HUDEP-2 (cell line): ENCODE measurements around the gene FAM162A.
"Not testable (repeated sequence)": the region's sequence is repeated elsewhere in the genome, so short reads cannot be mapped to it uniquely, and the experiment has no call there.

Experiments
- DNase-seq, 76 experiments: peaks; one replicate each; lab custom pipeline; 2025; ENCODE audit not compliant: unreplicated experiment in 76 of 76; lab: John Stamatoyannopoulos, UW

FAM162A gene, protein sequence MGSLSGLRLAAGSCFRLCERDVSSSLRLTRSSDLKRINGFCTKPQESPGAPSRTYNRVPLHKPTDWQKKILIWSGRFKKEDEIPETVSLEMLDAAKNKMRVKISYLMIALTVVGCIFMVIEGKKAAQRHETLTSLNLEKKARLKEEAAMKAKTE

DNA sequence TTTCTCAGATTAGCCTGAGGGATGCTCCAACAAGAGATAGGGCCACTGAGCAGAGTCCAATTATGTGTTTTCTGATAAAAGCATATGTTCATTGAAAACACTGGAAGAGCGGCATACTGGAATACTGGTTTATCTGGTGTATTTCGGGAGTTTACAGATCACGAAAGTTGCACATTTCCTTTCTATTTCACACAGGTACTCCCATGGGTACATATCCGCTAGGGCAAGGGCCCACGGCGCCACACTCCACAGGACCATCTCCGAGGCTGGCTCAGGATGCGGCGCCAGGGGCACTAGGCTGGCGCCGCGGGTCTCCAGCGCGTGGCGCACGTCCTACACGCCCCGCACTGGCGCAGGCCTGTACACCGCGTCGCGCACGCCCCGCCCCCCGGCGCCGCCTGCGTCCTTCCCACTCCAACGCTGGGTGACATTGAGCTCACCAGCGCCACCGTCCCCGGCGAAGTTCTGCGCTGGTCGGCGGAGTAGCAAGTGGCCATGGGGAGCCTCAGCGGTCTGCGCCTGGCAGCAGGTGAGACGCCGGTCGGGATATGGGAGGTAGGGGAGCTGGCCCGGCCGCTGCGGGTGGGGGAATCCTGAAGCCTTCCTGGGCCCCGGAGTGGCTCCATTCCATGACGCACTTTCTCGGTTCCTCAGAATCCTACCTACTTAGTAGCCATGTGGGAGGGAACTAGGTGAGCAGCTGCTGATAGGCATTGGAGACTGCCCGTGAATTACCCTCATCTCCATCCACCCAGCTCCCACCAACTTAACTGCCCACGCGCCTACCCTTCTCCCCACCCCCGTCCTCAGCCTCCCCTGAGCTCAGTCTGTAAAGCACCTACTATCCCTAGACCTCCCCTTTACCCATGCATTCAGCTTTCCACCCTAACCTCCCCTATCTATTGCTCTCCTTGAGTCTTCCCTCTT, at the start of gene FAM162A:
FAM162A (plus strand) TSS at position 412 of the 927 bp plus-strand sequence; CDS start at position 496, 84 bp downstream.
- DNase-seq = peak in 75 of 76 experiments; percentile 25 to 93 (median 88)

DNA sequence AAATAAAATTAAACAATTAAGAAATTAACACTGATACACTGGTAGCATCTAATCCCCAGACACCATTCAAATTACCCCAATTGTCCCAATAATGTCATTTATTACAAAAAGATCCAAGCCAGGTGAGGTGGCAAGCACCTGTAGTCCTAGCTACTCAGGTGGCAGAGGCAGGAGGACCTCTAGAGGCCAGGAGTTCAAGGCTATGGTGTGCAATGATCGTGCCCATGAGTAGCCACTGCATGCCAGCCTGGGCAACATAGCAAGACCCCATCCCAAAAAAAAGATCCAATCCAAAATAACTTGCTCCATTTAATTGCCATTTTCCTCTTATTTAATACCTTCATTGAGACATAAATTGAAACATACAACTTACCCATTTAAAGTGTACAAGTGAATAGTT, 41.2 kb upstream of the FAM162A start:
- DNase-seq = no peak

DNA sequence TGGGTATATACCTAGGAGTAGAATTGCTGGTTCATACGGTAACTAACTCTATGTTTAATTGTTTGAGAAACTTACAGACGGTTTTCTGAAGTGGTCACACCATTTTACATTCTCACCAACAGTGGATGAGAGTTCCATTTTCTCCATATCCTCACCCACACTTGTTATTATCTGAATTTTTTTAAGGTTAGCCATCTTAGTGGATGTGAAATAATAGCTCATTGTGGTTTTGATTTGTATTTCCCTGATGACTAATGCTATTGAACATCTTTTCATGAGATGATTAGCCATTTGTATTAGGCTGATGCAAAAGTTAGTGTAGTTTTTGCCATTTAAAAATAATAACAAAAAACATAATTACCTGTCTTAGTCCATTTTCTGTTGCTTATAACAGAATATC, 40.3 kb upstream of the FAM162A start:
- DNase-seq = no peak

DNA sequence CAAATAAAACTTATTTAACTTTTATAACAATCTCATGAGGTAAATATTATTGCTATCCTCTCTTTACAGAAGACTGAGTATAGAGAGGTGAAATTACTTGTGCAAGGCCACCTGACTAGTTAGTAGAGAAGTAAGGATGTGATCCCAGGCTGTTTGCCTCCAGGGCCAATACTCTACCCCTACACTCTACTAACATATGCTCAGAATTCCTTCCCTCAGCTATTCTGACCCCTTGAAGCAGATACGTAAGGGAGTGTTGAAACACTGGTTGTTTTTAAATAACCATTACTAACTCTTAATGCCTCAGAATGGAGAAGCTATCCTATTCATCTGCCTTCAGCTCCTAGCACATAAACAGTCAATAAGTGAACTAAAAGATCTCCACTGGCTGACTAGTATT, 34.8 kb upstream of the FAM162A start:
- no peak for DNase-seq

DNA sequence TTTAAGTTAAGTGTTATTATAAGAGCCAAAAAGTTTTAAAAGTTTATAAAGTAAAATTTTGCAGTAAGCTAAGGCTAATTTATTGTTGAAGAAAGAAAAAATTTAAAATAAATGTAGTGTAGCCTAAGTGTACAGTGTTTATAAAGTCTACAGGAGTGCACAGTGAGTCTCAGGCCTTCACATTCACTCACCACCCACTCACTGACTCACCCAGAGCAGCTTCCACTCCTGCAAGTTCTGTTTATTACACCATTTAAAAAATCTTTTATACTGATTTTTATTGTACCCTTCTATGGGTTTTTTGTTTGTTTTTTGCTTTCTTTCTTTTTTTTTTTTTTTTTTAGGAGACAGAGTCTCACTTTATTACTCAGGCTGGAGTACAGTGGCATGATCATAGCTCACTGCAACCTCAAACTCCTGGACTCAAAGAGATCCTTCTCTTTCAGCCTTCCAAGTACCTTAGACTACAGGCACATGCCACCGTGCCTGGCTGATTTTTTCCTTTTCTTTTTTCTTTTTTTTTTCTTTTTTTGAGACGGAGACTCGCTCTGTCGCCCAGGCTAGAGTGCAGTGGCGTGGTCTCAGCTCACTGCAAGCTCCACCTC, 33.1 kb upstream of the FAM162A start:
- no peak for DNase-seq

DNA sequence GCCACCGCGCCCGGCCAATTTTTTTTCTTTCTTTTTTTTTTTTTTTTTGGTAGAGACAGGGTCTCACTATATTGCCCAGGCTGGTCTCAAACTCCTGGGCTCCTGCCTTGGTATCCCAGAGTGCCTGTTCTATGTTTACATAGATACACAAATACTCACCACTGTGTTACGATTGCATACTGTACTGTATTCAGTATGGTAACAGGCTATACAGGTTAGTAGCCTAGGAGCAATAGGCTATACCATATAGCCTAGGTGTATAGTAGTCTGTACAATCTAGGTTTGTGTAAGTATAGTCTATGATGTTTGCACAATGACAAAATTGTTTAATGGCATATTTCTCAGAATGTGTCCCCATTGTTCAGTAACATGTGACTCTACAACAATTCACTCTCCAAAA, 32.4 kb upstream of the FAM162A start:
- no peak for DNase-seq

DNA sequence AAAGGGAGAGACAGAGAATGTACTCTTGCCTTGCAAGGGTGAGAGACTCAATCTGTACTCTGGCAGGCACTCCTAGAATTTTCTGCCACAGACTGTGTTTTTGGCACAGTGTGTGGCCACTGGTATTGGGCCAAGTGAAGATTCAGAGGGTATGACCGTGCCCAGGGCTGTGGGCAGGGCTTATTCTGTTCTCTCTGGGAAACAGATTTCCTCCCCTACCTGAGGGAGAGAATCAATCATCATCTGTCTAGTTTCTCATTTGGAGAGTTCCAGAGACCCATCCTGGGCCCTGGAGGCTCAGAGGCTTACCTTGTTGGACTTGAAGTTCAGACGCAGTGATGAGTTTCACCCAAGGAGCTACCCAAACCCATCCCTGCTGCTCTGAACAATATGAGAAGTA, 30.8 kb upstream of the FAM162A start:
- peak in 12 of 76 experiments; percentile 1 to 39 (median 8) for DNase-seq

DNA sequence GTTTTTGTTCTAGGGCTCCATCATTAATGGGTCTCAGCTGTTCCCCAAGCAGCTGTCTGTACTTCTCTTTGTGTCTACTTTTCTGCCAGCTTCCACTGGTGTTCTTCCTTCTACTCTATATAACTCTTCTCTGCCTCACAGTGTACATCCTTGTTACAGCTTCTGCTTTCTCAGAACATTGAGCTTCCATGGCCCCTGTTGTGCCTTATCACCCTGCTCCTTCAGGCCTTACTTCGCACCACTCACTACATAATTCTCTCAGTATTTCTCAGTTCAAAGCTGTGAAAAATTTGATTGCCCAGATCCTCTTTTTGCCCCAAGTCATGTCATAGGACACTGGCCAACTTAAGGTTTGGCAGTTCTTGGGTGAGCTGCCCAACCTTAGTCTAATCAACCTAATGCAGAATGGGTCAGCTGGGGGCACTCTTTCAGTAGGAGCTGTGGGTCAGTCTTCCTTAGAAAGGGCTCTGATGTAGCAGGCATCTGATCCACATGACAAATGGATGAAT, 30.0 kb upstream of the FAM162A start:
- DNase-seq = peak in 12 of 76 experiments; percentile 1 to 42 (median 25)

DNA sequence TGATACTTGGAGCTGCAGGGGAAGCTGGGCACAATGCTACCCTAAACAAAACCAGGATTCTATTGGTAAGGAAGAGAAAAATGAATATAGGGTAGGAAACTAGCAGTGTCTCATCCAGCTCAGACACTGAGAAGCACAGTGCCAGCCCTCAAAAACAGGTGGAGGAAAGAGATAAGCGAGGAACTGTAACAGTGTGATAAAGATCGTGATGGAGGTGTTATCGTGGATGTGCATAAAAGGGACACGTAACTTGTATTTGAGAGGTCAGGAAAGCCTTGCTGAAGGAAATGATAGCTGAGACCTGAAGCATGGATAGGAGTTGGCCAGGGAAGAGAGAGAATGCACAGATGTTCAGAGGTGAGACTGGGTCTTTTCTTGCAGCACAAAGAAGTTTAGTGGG, 28.4 kb upstream of the FAM162A start:
- DNase-seq = peak in 55 of 76 experiments; percentile 1 to 79 (median 32)

DNA sequence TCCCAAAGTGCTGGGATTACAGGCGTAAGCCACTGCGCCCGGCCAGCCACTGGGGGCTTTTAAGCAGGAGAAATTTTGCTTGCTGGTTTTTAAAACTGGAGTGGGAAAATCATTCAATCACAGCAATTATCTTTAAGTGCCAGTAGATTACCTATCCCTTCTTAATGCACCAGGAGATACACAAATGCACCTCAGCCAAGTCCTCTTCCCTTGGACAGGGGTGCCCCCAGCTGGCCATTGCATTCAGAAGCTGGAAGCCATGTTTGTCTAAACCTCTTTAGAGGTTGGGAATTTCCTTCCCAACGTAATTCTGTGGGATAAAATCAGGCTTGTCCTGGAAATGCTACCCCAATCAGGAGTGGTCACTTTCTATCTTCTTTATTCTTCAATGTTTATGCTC, 27.6 kb upstream of the FAM162A start:
- DNase-seq = peak in 29 of 76 experiments; percentile 2 to 42 (median 12)

DNA sequence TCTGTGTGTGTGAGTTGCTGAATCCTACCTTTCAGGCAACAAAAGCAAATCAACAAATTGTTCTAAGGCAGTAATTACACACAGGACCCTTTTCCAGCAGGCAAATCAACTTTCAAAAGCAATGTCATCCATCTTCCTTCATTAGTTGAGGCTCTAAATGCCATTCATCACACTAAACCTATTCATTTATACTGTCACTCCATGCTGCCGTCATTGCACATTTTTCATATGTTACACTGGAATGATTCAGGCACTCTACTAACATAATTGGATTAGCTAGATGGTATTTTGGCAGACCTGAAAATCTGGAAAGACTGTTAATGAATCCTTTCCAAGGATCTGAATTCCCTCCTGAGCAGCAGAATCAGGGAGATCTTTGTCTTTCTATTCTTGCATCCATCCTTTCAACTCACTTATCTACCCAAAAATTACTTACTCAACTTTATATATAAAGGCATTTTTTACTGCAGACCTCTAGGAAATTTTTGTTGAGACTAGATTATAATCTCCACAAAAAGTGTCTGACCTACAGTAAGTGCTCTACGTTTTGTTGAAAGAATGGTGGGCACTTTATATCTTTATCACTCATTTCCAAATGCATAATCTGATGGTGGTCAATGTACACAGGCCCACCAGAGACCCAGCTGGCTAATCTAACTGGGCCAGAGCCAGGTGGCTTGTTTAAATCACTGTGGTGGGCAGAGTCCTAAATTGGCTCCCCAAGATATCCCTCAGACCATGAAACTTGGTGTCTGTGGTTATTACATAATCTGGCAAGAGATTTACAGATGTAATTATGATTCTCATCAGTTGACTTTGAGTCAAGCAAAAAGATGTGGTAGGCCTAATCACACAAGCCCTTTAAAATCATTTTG, 25.9 kb upstream of the FAM162A start:
- DNase-seq = no peak

DNA sequence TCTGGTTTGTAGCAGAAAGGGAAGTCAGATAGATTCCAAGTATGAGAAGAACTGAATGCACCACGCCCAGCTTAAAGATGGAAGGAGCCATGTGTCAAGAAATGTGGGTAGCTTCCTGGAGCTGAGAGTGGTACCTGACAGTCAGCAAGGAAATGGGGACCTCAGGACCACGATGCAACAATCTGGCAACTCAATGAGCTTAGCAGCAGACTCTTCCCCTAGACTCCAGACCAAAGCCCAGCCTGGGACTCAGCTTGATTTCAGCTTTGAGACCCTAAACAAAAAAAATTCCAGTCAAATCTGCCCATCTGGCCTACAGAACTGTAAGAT, 25.3 kb upstream of the FAM162A start:
- DNase-seq = no peak

DNA sequence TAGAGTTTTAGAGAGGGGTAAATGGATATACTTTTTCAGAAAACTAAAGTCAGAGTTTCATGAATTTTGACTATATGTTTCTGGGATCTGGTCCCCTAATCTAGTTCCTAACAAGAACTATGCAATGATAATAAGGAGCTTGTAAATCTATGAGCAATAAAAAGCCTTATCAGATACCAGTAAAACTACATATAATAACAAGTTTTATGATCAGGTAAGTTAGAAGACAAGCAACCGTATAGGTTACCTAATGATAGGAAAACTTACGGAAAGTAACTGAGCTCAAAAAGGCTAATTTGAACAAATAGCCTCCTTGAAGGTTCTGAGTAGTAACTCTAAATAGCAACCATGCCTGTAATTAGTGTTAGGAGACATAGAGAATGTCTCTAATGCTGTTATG, 22.0 kb upstream of the FAM162A start:
- no peak for DNase-seq

DNA sequence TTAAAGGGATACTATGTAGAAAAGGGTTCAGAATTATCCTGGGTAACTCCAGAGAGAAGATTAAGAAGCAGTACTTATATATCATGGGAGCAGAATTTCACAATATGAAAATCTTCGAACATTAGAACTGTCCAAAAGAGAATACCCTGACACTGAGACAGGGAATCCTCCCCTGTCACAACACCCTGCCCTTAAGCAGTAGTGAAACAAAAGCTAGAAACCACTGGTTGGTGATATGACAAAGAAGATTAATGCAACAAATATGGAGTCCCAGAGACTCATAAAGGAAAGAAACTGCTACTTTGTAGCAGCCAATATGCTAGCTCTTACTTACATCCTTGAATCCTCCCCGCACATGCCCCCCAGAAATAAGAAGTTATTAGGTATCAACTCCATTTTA, 19.5 kb upstream of the FAM162A start:
- DNase-seq = no peak

DNA sequence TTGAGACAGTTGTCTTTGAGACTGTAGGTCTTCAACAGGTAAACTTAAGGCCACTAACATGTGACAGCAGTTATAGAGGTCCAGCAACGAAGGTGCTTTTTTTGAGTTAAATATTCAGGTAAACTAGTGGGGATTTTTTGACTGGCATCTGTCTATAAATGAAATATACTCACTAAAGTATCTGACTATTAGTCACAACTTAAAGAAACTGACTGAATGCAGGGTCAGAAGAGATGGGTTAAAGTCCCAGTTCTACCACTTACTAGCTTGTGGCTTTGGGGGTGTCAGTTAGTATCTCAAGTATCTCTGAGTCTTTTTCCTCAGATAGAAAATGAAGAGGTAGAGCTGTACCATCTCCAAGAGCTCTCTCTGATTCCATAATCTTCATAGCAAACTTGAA, 18.9 kb upstream of the FAM162A start:
- DNase-seq = no peak

DNA sequence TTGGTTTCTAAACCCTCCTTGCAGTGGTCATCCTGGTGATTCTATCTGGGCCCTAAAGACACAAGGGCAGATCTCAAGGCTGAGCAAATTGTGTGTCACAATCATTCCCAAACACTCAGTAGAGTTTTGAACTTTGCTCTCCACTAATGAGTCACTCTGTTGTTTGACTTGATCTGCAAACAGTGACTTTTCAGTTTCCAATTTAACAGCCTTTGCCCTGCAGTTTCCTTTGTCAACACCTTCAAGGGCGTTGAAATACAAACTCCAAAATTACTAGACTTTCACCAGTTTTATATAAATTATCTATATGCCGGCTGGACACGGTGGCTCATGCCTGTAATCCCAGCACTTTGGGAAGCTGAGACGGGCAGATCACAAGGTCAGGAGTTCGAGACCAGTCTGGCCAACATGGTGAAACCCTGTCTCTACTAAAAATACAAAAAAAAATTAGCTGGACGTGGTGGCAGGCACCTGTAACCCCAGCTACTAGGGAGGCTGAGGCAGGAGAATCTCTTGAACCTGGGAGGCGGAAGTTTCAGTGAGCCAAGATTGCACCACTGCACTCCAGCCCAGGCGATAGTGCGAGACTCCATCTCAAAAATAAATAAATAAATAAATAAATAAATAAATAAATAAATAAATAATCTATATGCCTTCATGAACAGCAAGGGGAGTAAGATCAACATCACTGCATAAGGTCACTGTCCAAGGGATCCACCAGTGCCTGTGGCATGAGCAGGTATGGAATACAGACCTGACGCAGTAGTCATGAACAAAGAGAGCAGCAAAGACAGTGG, 18.2 kb upstream of the FAM162A start:
- DNase-seq = not testable (repeated sequence)

DNA sequence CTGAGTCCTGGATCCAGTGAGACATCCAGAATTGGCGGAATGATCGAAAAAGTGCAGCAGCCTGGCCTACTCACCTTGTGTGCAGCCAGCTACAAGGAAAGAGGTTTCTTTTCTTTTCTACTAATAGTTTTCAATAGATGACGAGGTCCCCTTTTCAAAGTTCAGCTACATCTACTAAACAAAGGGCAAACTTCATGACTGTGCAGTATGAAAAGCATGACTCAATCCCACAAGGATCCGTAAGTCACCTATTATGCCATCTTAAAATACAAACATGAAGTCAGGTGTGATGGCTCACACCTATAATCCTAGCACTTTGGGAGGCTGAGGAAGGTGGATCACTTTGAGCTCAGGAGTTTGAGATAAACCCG, 17.6 kb upstream of the FAM162A start:
- DNase-seq = no peak

DNA sequence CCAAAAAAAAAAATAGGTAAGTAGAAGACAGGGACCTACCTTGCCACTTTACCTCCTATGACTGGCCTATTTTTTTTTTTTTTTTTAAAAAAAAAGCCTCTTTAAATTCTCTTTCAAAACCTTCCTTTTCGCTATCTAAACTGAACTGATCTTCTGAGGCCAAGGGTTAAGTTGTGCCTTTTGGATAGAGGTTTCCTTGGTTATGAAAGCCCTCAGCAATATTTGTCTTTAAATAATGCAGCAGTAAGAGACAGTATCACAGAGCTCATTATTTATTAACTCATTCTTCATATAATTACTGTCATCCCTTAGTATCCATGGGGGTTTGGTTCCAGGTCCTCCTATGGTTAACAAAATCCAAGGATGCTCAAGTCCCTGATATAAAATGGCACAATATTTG, 9.9 kb upstream of the FAM162A start:
- DNase-seq = no peak

DNA sequence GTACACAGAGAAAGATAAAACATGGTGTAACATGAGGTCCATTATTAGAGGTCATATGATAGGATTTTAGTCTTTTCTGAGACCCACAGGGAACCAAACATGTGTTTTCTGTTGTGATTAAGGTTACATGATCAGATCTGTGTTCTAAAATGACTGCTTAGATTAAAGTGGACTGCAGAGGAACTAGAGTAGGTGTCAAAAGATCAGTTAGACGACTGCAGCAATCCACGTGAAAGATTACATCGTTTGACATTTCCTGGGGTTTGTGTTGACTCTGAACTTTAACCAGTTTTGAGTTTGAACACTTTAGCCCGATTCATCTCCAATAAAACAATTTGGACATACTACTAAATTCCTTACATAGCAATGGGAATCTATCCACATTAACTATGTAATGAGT, 6.0 kb upstream of the FAM162A start:
- DNase-seq = no peak
